Breast epithelium (tissue), 3 donors: ENCODE results near the gene NET1.

Experiments used
- POLR2A ChIP-seq: fragments of 450-650 bp; IDR thresholded peaks from one replicate; pipeline ENCODE4 v1.6.1; 2016; ENCODE audit warnings: antibody characterized with exemption, mild to moderate bottlenecking, moderate library complexity
- TF ChIP-seq, protein P1 (sequence below), 3 donors: fragments of 450-650 bp; IDR thresholded peaks; one replicate each; pipeline ENCODE4 v1.5.1; 2016 to 2017; ENCODE audit warnings: antibody characterized with exemption in 3 of 3, mild to moderate bottlenecking in 3 of 3, moderate library complexity in 3 of 3

DNA sequence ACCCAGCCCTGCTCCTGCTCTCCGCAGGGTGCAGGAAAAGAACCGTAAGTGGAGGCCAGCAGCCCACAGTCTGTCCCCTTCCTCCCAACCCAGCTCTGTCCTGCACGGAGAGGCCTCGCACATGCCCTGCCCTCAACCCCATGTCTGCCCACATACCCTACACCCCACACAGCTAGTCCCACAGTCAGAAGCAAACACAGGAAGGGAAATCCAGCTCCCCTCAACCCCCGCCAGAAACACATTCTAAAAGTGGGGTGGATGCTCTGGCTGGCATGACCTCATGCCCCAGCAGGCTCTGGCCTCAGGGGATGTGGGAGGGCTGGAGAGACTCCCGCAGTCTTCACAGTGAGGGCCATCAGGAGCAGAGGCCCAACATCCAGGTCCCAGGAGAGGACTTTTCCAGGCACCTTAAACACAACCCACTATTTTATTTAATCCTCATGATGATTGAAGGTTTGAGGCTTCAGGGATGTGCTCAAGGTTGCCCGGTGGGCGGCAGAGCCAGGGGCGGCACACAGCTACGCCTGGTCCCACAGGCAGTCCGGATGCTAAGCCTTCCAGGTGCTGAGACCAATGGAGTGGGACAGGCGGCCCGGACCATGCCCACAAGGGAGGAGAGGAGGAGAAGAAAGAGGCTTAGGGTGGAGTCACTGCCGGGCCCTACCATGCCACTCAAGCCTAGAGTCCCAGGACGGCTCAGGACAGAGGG is 57.1 kb downstream of the NET1 start:
- no peak for TF ChIP-seq POLR2A
- TF ChIP-seq, protein P1, sequence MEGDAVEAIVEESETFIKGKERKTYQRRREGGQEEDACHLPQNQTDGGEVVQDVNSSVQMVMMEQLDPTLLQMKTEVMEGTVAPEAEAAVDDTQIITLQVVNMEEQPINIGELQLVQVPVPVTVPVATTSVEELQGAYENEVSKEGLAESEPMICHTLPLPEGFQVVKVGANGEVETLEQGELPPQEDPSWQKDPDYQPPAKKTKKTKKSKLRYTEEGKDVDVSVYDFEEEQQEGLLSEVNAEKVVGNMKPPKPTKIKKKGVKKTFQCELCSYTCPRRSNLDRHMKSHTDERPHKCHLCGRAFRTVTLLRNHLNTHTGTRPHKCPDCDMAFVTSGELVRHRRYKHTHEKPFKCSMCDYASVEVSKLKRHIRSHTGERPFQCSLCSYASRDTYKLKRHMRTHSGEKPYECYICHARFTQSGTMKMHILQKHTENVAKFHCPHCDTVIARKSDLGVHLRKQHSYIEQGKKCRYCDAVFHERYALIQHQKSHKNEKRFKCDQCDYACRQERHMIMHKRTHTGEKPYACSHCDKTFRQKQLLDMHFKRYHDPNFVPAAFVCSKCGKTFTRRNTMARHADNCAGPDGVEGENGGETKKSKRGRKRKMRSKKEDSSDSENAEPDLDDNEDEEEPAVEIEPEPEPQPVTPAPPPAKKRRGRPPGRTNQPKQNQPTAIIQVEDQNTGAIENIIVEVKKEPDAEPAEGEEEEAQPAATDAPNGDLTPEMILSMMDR (IDR thresholded peaks at IDR 0.05): no peak
